Measurements from ENCODE around the gene POLE2. TPM values are rescaled to one million over a fixed set of nuclear protein-coding genes. Genes with fewer than 3 reads are reported as not detected.
A peak's percentile ranks its signal among the peaks of the same experiment; 100 is the strongest.
"Not testable (repeated sequence)": the region's sequence is repeated elsewhere in the genome, so short reads cannot be mapped to it uniquely, and the experiment has no call there.

POLE2 gene, protein sequence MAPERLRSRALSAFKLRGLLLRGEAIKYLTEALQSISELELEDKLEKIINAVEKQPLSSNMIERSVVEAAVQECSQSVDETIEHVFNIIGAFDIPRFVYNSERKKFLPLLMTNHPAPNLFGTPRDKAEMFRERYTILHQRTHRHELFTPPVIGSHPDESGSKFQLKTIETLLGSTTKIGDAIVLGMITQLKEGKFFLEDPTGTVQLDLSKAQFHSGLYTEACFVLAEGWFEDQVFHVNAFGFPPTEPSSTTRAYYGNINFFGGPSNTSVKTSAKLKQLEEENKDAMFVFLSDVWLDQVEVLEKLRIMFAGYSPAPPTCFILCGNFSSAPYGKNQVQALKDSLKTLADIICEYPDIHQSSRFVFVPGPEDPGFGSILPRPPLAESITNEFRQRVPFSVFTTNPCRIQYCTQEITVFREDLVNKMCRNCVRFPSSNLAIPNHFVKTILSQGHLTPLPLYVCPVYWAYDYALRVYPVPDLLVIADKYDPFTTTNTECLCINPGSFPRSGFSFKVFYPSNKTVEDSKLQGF
- 15.6 and 16.3 TPM in 2 replicates for total RNA-seq (2014; rRNA removed; shearing (Covaris generic))
- 13.2 and 22.6 TPM in 2 replicates for polyA plus RNA-seq (2015; cell fraction: cytosol; rRNA removed)
- polyA plus RNA-seq (2015; cell fraction: nucleus; rRNA removed): 22.8 and 27.2 TPM in 2 replicates

DNA sequence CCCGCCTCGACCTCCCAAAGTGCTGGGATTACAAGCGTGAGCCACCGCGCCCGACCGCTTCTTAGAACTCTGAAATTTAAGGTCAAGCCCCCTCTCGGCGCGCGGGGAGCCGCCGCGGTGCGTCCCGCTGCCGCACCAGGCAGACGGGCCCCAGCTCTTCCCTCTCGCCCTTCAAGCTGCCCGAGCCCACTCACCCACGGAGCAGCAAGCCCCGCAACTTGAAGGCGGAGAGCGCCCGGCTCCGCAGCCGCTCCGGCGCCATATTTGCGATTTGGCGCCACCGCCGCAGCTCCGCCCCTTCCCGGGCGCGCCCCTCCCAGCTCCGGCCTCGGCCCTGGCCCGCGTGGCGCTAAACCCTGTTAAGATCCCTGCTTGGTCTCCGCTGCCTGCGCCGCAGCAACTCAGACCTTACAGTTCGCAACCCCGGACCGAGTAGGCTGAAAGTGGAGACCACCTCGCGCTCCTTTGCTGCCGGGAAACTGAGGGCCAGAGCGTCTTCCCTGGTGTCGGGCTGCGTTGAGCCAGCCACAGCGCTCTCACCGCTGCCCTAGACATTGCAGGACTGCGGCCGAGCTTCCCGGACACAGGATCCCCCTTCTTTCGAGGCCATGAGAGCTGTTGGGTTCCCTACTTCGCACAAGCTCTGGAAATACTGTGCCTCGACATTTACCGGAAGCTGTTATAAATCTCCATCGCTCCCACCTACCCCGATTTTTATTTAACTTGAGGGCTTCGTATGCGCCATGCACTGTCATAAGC is at the start of gene POLE2:
Gene POLE2, minus strand, starts transcription at position 273 of the 759 bp plus-strand sequence. Its CDS starts 11 bp downstream, at position 262.
- DNase-seq (ENCODE audit: low read depth, low spot score): peak; percentile 59
- in situ Hi-C loops (cut with HindIII; ENCODE audit: low pct_unique_long_range_greater_than_20kb, low sequenced_read_pairs): no loop called here

DNA sequence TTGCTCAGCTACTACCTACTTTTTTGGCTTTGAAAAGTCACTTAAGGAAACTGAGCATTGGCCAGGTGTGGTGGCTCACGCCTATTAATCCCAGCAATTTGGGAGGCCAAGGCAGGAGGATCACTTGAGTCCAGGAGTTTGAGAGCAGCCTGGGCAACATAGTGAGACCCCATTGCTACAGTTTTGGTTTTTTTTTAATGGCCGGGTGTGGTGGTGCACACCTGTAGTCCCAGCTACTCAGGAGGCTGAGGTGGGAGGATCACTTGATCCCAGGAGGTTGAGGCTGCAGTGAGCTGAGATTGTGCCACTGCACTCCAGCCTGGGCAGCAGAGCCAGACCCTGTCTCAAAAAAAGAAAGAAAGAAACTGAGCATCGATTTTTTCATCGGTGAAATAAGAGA is 47.7 kb upstream of the POLE2 start:
- DNase-seq (ENCODE audit: low read depth, low spot score); in situ Hi-C loops (cut with HindIII; ENCODE audit: low pct_unique_long_range_greater_than_20kb, low sequenced_read_pairs): not testable (repeated sequence)

DNA sequence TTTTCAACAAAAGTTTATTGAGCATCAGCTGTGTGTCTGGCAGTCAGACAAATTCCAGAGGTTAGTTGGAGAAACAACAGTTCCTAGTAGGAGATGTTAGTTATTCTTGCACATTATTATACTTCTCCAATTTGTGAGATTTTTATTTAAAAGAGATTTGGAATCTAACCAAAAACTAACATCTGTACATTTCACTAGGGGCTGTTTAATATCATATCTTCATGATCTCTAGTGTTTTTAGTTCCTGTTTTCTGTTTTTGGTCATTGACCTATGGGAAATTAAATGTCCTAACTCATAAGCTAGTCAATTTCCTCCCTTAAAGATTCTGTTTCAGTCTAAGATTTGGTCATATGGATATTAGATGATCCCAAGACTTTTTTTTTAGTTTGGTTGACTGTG is 45.8 kb upstream of the POLE2 start:
- DNase-seq (ENCODE audit: low read depth, low spot score): no peak
- in situ Hi-C loops (cut with HindIII; ENCODE audit: low pct_unique_long_range_greater_than_20kb, low sequenced_read_pairs): no loop called here

DNA sequence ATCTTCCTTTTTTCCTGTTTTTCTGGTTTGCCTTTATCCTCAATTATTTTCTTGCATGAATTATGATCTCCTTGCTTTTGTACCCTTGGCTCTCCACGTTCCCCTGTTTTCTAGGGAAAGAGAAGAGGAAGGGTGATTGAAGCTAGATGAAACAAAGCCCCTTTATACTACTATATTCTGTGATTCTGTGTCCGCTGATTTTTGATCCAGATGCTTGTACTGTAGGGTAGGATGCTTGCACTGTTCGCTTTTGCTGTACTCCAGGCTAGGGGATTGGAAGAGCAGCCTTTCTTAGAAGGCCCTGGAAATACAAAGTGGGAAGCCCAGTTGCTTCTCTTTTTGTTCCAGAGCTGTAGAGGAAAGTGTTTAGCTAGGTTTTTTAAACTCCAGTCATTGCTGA is 44.9 kb upstream of the POLE2 start:
- in situ Hi-C loops (cut with HindIII; ENCODE audit: low pct_unique_long_range_greater_than_20kb, low sequenced_read_pairs): no loop called here
- no peak for DNase-seq (ENCODE audit: low read depth, low spot score)

DNA sequence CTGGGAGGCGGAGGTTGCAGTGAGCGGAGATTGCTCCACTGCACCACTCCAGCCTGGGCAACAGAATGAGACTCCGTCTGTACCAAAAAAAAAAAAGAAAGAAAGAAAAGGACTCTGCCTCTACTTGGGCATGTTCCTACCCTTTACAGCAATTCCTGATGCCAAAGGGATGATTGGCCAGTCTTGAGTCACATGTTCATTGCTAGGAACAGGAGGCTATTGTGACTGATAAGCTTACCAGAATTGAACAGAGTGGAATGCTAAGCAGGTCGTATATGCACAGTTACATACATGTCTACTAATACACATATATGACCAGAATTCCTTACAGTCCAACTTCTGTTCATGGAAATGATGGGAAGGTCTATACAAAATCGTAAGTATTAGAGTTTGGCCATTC is 39.2 kb upstream of the POLE2 start:
- in situ Hi-C loops (cut with HindIII; ENCODE audit: low pct_unique_long_range_greater_than_20kb, low sequenced_read_pairs): no loop called here
- DNase-seq (ENCODE audit: low read depth, low spot score): no peak

DNA sequence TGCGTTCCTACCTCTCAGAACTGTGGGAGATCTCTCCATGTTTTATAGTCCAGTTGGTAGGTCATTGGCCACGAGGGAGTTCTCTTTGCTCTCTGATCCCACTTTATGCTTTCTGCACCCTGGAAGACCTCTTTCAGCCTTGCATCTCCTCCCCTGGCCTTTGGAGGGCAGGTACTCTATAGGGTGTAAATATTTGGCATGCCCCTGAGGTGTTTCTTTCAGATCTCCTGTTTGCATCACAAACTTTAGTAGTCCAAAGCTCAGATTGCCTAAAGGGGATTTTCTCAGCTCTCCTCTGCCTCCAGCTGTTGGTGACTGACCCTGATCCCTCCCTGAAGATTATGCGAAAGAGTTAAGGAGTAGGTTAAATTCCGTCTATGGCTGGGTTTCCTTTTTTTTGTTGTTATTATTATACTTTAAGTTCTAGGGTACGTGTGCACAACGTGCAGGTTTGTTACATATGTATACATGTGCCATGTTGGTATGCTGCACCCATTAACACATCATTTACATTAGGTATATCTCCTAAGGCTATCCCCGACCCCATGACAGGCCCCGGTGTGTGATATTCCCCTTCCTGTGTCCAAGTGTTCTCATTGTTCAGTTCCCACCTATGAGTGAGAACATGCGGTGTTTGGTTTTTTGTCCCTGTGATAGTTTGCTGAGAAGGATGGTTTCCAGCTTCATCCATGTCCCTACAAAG is 33.9 kb upstream of the POLE2 start:
- DNase-seq (ENCODE audit: low read depth, low spot score); in situ Hi-C loops (cut with HindIII; ENCODE audit: low pct_unique_long_range_greater_than_20kb, low sequenced_read_pairs): not testable (repeated sequence)

DNA sequence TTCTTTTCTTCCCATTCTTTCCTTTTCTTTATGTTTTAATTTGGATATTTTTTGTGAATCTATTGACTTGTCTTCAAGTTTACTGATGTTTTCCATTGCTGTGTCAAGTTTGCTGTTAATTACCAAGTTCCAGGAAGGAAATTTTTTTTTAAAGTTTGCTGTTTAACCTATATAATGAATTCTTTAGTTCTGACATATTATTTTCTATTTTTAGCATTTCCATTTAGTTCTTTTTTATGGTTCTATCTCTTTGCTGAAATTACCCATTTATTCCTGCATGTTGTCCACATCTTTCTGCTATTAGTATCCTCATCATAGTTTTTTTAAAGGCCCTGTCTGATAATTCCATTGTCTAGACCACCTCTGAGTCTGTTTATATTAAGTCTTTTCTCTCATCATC is 32.7 kb upstream of the POLE2 start:
- in situ Hi-C loops (cut with HindIII; ENCODE audit: low pct_unique_long_range_greater_than_20kb, low sequenced_read_pairs): no loop called here
- DNase-seq (ENCODE audit: low read depth, low spot score): no peak

DNA sequence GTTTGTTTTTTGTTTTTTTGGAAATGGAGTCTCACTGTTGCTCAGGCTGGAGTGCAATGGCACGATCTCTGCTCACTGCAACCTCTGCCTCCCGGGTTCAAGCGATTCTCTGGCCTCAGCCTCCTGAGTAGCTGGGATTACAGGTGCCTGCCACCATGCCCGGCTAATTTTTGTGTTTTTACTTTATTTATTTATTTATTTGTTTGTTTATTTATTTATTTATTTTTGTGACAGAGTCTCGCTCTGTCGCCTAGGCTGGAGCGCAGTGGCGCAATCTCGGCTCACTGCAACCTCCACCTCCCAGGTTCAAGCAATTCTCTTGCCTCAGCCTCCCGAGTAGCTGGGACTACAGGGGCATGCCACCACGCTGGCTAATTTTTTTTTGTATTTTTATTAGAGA is 23.0 kb upstream of the POLE2 start:
- DNase-seq (ENCODE audit: low read depth, low spot score); in situ Hi-C loops (cut with HindIII; ENCODE audit: low pct_unique_long_range_greater_than_20kb, low sequenced_read_pairs): not testable (repeated sequence)

DNA sequence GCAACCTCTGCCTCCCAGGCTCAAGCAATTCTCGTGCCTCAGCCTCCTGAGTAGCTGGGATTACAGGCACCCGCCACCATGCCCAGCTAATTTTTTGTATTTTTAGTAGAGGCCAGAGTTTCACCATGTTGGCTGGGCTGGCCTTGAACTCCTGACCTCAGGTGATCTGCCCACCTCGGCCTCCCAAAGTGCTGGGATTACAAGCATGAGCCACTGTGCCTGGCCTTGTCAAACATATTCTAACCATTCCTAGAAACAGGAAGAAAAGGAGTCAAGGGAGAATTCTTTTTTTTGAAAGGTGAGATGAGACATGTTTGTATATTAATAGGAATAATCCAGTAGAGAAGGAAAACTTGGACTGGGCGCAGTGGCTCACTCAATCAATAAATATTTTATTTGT is 16.5 kb upstream of the POLE2 start:
- in situ Hi-C loops (cut with HindIII; ENCODE audit: low pct_unique_long_range_greater_than_20kb, low sequenced_read_pairs); DNase-seq (ENCODE audit: low read depth, low spot score): not testable (repeated sequence)

DNA sequence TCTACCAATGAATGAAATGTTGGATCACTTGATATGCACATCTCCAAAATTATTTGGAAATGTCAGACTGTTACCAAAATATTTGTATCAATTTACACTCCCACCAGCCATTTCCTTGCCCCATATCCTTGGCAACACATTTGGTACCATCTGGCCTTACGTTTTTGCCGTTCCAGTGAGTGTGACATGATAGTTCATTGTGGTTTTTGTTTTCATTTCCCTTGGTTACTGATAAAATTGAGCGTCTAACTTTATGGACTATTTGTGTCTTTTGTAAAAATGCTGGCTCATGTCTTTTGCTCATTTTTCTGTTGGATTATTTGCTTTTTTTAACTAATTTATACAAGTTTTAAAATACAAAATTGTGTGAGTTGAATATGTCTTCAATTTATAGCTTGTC is 16.0 kb upstream of the POLE2 start:
- in situ Hi-C loops (cut with HindIII; ENCODE audit: low pct_unique_long_range_greater_than_20kb, low sequenced_read_pairs): no loop called here
- no peak for DNase-seq (ENCODE audit: low read depth, low spot score)

DNA sequence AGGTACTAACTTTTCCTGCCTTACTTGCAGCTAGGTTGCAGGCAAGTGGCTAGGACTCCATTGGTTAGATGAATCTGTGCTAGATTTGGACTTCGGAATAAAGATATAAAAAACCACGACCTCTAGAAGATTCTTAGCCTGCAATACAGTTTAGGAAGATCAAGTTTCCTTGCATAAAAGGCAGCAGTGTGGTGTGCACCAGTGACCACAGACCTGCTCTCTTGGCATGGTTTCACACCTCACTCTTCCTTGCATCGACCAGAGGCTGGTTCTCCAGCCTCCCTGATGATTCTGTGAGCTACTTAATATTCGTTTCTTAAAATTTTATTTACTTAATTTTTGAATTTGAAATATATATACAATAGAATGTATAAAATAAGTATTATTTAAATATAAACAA is 14.7 kb upstream of the POLE2 start:
- DNase-seq (ENCODE audit: low read depth, low spot score): no peak
- in situ Hi-C loops (cut with HindIII; ENCODE audit: low pct_unique_long_range_greater_than_20kb, low sequenced_read_pairs): no loop called here

DNA sequence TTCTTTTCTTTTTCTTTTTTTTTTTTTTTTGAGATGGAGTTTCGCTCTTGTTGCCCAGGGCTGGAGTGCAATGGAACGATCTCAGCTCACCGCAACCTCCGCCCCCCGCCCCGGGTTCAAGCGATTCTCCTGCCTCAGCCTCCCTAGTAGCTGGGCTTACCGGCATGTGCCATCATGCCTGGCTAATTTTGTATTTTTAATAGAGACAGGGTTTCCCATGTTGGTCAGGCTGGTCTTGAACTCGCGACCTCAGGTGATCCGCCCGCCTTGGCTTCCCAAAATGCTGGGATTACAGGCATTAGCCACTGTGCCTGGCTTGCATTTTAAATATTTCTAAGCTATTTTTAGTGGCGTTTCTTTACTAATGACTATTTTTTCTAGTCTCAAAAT is 5.7 kb upstream of the POLE2 start:
- in situ Hi-C loops (cut with HindIII; ENCODE audit: low pct_unique_long_range_greater_than_20kb, low sequenced_read_pairs); DNase-seq (ENCODE audit: low read depth, low spot score): not testable (repeated sequence)

DNA sequence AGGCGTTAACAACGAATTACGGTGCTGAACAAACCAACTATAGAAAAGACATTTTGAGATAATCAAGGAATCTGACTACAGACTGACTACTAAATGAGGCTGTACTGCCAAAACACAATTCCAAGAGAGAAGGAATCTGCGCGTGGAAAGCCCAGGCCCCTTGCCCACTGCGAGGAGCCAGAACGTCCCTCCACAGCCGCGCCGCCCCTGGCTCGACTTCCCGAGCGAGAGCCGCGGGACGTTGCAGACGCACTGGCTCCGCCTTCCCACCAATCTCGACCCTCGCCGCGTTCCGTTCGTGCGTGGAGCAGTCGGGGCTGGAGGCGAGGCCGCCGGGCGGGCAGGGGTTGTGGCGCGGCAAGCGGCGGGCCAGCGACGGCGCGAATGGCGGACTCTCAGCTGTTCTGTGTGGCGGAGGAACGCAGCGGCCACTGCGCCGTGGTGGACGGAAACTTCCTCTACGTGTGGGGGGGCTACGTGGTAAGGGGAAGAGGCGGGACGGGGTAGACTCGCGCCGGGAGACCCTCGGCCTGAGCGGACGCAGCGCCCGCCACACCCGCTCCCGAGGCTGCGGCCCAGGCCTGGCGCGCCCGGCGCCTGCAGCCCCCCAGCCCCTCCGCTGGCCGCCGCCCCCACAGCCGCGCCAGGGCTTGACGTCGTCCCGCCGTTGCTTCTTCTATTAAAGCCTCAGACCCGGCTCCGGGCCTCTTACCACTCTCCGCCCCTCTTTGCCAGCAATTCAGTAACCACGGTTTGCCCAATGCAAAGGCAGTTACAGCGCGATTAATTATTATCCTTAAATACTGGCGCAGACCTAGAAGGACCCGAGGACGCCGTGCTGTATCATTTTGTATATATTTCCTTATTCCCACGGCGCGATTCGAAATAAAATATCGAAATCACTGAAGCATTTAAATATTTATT is 5.1 kb upstream of the POLE2 start, which contains the start of gene KLHDC1:
Gene KLHDC1, plus strand, starts transcription at position 310 of the 924 bp plus-strand sequence. Its CDS starts 75 bp downstream, at position 385.
- peak; percentile 61 for DNase-seq (ENCODE audit: low read depth, low spot score)
- in situ Hi-C loops (cut with HindIII; ENCODE audit: low pct_unique_long_range_greater_than_20kb, low sequenced_read_pairs): no loop called here

DNA sequence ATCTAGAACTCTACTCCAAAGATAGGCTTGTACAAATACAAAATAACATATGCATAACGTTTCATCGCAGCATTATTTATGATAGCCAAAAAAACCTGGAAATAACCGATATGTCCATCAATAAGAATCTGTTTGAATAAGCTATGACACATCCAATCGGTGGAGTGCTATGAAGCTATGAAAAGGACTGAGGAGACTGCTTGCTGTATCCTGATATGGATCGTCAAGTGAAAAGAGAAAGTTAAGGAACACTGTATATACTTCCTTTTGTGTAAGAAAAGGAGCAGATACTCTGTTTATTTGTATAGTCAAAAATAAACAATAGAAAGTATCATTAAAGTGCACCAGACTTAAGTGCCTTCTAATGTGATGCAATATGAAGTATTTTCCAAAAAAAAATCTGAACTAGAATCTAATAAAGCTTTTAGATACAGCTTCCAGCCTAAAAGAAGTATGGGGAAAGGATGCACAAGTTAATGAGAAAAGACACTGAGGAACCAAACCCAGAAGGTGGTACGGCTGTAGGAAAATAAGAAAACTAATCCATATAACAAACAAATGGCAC is 4.3 kb upstream of the POLE2 start:
- in situ Hi-C loops (cut with HindIII; ENCODE audit: low pct_unique_long_range_greater_than_20kb, low sequenced_read_pairs): no loop called here
- no peak for DNase-seq (ENCODE audit: low read depth, low spot score)

DNA sequence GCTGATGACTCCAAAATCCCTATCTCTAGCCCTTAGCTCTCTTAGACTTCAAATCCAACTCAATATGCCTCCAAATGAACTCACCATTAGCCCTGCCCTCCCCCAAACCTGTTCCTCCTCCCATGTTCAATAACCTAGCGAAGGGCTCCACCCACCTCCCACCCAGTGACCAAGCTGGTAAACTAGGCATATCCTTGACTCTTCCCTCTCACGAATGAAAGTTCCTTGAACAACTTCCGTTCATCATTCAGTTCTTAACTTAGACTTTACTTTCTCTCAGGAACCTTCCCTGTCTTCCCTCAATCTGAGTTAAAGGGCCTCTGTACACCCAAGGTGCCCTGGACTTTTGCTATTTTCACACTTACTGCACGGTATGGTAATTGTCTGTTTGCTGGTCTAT is 3.0 kb upstream of the POLE2 start:
- DNase-seq (ENCODE audit: low read depth, low spot score): no peak

DNA sequence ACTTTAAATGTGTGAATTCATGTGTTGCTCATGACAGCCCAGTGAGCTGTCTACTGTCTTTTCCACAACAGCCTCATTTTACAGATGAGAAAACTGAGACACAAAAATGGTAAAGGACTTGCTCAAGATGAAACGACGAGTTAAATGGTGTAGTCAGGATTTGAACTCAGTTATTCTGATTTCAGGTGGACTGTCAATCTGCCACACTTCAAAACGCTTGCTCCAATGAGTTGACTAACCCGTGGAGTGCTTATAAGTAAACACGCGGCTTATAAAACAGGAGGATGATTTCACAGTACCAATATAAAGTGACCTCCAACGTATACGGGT is 652 bp upstream of the POLE2 start:
- DNase-seq (ENCODE audit: low read depth, low spot score): no peak
- in situ Hi-C loops (cut with HindIII; ENCODE audit: low pct_unique_long_range_greater_than_20kb, low sequenced_read_pairs): no loop called here

More for the DNA sequence above, 3.0 kb upstream of the POLE2 start:
- in situ Hi-C loops (cut with HindIII; ENCODE audit: low pct_unique_long_range_greater_than_20kb, low sequenced_read_pairs): no loop called here

DNA sequence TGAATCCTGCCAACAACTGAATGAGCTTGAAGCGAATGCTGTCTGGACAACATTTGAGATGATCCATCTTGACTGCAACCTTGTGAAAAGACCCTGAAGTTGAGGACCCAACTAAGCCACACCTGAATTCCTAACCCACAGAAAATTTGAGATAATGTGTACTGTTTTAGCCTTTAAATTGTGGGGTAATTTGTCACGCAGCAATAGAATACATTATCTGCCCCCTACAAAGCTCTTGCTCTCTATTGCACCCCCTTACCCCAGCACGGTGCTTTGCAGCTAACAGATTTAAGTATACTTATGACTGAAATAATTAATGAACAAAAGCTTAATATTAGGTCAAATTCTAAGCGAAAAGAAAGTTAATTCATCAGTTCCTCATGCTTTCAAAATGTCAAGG is 1.6 kb downstream of the POLE2 start:
- no peak for DNase-seq (ENCODE audit: low read depth, low spot score)
- in situ Hi-C loops (cut with HindIII; ENCODE audit: low pct_unique_long_range_greater_than_20kb, low sequenced_read_pairs): no loop called here

All from SK-MEL-5 (cell line).